A673 (cell line): ENCODE results near the gene GAMT.

ENCODE experiments used
- CTCF ChIP-seq: fragments of 300-800, 200-600 bp; sonication (generic); conservative IDR thresholded peaks from 2 replicates; pipeline ENCODE4 v1.5.1; 2017; ENCODE audit warnings: low read depth, mild to moderate bottlenecking, antibody characterized with exemption, low read length, moderate library complexity, mixed read lengths
- EZH2 ChIP-seq: fragments of 200-600 bp; sonication (generic); IDR thresholded peaks from 2 replicates; pipeline ENCODE4 v1.6.1; 2017; ENCODE audit warnings: borderline replicate concordance, low read depth, mild to moderate bottlenecking, mixed read lengths, antibody characterized with exemption, low read length; ENCODE audit not compliant: poor library complexity, severe bottlenecking

DNA sequence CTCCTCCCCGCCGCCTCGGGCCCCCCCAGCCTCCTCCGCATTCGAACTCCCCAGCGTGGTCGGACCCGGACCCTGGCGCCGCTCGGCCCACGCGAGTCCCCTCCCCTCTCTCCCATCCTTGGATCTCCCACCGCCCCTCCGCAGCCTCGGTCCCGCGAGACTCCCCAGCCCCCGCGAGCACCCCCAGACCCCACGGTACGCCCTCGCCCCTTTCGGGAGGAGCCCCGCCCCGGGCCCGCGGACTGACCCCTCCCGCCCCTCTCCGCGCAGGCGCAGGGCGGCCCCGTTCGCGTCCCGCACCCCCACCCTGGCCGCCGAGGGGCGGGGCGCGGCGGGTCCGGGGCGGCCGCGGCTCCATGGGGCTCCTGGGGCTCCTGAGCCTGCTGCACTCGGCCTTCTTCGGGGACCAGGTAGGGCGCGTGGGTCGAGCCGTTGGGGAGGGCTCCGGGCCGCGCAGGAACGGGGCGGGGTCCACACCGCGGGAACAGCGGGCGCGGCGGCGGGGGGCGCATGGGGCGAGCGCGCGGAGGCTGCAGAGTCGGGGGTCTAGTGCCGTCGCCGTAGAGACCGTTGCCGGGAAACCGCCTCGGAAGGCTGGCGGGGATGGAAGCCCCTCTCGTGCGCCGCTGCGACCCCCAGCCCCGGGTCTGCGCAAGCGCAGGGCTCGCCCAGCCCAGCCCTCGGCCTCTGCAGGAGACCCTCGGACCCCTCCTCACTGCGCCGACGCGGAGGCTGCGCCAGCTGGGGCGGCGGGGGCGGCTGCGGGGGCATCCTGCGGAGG, 44.8 kb upstream of the GAMT start:
- TF ChIP-seq CTCF (no peak), EZH2 (no peak)
